ENCODE results near the gene MLX. TPM values are rescaled to one million over a fixed set of nuclear protein-coding genes. Genes with fewer than 3 reads are reported as not detected.

MLX gene
- total and polyA plus RNA-seq, 2 of the 8 experiments (the other 6 are each of a cell fraction or from before 2014, with no cell fraction given): 27.0 to 27.5 TPM

- TF ChIP-seq ASH2L (IDR thresholded peaks at IDR 0.05; ENCODE audit: low read length) (peak; percentile 26), SP1 (IDR thresholded peaks at IDR 0.05; ENCODE audit: low read depth, low read length) (no peak), JUND (IDR thresholded peaks at IDR 0.05; ENCODE audit: low read length) (no peak), TCF12 (IDR thresholded peaks at IDR 0.05; ENCODE audit: low read depth, low read length) (no peak), SRF (IDR thresholded peaks at IDR 0.05; ENCODE audit: low read depth, low read length) (no peak), GABPA (IDR thresholded peaks at IDR 0.05; ENCODE audit: borderline replicate concordance, insufficient read depth, low read length) (no peak), CBX8 (IDR thresholded peaks at IDR 0.05; ENCODE audit: borderline replicate concordance, low read depth, low read length) (no peak), CHD1 (IDR thresholded peaks at IDR 0.05; ENCODE audit: low read depth, low read length) (no peak), BCL11A (IDR thresholded peaks at IDR 0.05; ENCODE audit: low read depth in 2 of 2, low read length in 2 of 2) (no peak), MAFK (IDR thresholded peaks at IDR 0.05; ENCODE audit: low read depth, low read length) (no peak), RNF2 (IDR thresholded peaks at IDR 0.05; ENCODE audit: borderline replicate concordance, low read depth, low read length, missing control alignments, poor library complexity, severe bottlenecking) (no peak), CTCF (IDR thresholded peaks at IDR 0.05; ENCODE audit: control extremely low read depth in 1 of 3, insufficient read depth in 1 of 3, low read depth in 1 of 3, low read length in 3 of 3) (peak in 1 of 3 experiments; percentile 31; a peak in 1 of 4 replicates), RBBP5 (IDR thresholded peaks at IDR 0.05; ENCODE audit: borderline replicate concordance, low read depth, low read length) (no peak), BACH1 (IDR thresholded peaks at IDR 0.05; ENCODE audit: low read length) (no peak), SP2 (IDR thresholded peaks at IDR 0.05; ENCODE audit: low read length) (no peak), RAD21 (IDR thresholded peaks at IDR 0.05 in 1 of 2, conservative IDR thresholded peaks at IDR 0.05 in 1 of 2; ENCODE audit: low read depth in 2 of 2, low read length in 2 of 2) (0 out of 4 replicates have a peak, but pooled peaks of 1 of the 2 experiments have one; percentile 23), KDM4A (IDR thresholded peaks at IDR 0.05; ENCODE audit: low read depth, low read length, severe bottlenecking) (peak; percentile 70), TAF1 (IDR thresholded peaks at IDR 0.05; ENCODE audit: low read depth, low read length) (no peak; the same call in 1 of the 2 replicates), POLR2AphosphoS5 (IDR thresholded peaks at IDR 0.05; ENCODE audit: low read depth, low read length) (no peak), USF2 (IDR thresholded peaks at IDR 0.05; ENCODE audit: low read length) (no peak)
Observed at GRCh38 chr17:42608305-42609181, 41.6 kb downstream of the MLX start (continued).
